GM12878 (cell line): ENCODE measurements around the gene UBE2E1. TPM values are rescaled to one million over a fixed set of nuclear protein-coding genes. Genes with fewer than 3 reads are reported as not detected.
A peak's percentile ranks its signal among the peaks of the same experiment; 100 is the strongest.

Experiments used
- BHLHE40 ChIP-seq, 2 experiments: fragments of 450-650 bp in 1 of 2; IDR thresholded peaks; 2 replicates each; pipeline ENCODE4 v1.6.1; 2011 to 2017; ENCODE audit warnings: low read depth in 2 of 2, borderline replicate concordance in 1 of 2, improper control_type of control experiment in 1 of 2, low read length in 1 of 2, mild to moderate bottlenecking in 1 of 2
- CBFB ChIP-seq: IDR thresholded peaks from 2 replicates; pipeline ENCODE4 v1.6.1; 2016; ENCODE audit warnings: antibody characterized with exemption, low read depth
- EP300 ChIP-seq, 2 experiments: fragments of 150-350 bp in 1 of 2; IDR thresholded peaks; 2 replicates each; pipeline ENCODE4 v1.6.1; 2011 to 2012; ENCODE audit warnings: low read depth in 2 of 2, low read length in 2 of 2, borderline replicate concordance in 1 of 2, improper control_type of control experiment in 1 of 2, inconsistent platforms in 1 of 2; ENCODE audit not compliant: control insufficient read depth in 1 of 2
- HDAC2 ChIP-seq: fragments of 200-600 bp; sonication (generic); IDR thresholded peaks from 2 replicates; pipeline ENCODE4 v1.6.1; 2017
- NFYB ChIP-seq: IDR thresholded peaks from 2 replicates; pipeline ENCODE4 v1.6.1; 2011; ENCODE audit warnings: low read depth, mild to moderate bottlenecking, low read length, improper control_type of control experiment, moderate library complexity; ENCODE audit not compliant: insufficient read depth
- NR2C1 ChIP-seq: fragments of 450-650 bp; IDR thresholded peaks from 2 replicates; pipeline ENCODE4 v1.6.1; 2017; ENCODE audit warnings: antibody characterized with exemption, mild to moderate bottlenecking, moderate library complexity
- NR2F1 ChIP-seq: fragments of 450-650 bp; conservative IDR thresholded peaks from 2 replicates; pipeline ENCODE4 v1.6.1; 2017; ENCODE audit warnings: mild to moderate bottlenecking
- PAX8 ChIP-seq: fragments of 450-650 bp; IDR thresholded peaks from 2 replicates; pipeline ENCODE4 v1.6.1; 2017; ENCODE audit warnings: mild to moderate bottlenecking, moderate library complexity
- POU2F2 ChIP-seq: IDR thresholded peaks from 3 replicates; pipeline ENCODE4 v1.6.1; 2011; ENCODE audit warnings: low read depth, mild to moderate bottlenecking, low read length, borderline replicate concordance
- RCOR1 ChIP-seq: conservative IDR thresholded peaks from 2 replicates; pipeline ENCODE4 v1.6.1; 2012; ENCODE audit warnings: low read depth, low read length, improper control_type of control experiment
- SUZ12 ChIP-seq: fragments of 200-600 bp; sonication (generic); IDR thresholded peaks from one replicate; pipeline ENCODE4 v1.6.1; 2018; ENCODE audit warnings: antibody characterized with exemption, mild to moderate bottlenecking; ENCODE audit not compliant: unreplicated experiment
- TAF1 ChIP-seq: IDR thresholded peaks from 2 replicates; pipeline ENCODE4 v1.6.1; 2011; ENCODE audit warnings: mild to moderate bottlenecking, low read depth, low read length, borderline replicate concordance
- polyA plus RNA-seq, 11 experiments: library from polyadenylated mRNA; depleted of rRNA in 4 of 11; unstranded in 6 of 11; stranded (reverse) in 5 of 11; fragments of >200 nt; fragmentation: Nextera tagmentation in 4 of 11; fragmentation: Illumina TruSeq in 1 of 11; extraction: Ambion mirVana in 4 of 11; extraction: Trizol in 1 of 11; gene quantifications; 1 replicate in 1 of 11; 2 replicates in 10 of 11; pipeline versions ENCODE4 v1.2.1 to v1.2.3, GENCODE V29; 2011 to 2016; ENCODE audit warnings: inconsistent platforms in 2 of 11, missing spikeins in 2 of 11, low read depth in 1 of 11
- total RNA-seq, 4 experiments: library from RNA; depleted of rRNA in 3 of 4; stranded (reverse); fragments of >200 nt in 3 of 4; fragmentation: Illumina TruSeq in 1 of 4; extraction: Trizol in 1 of 4; gene quantifications; 2 replicates each; pipeline versions ENCODE4 v1.2.1 to v1.2.3, GENCODE V29; 2013 to 2021
- TF ChIP-seq, protein P1 (sequence below): IDR thresholded peaks from 2 replicates; pipeline ENCODE4 v1.6.1; 2012; ENCODE audit warnings: mild to moderate bottlenecking, low read depth, low read length
- TF ChIP-seq, protein P2 (sequence below): fragments of 450-650 bp; IDR thresholded peaks from 2 replicates; pipeline ENCODE4 v1.6.1; 2017; ENCODE audit warnings: low read depth, mild to moderate bottlenecking, moderate library complexity
- TF ChIP-seq, protein P3 (sequence below): IDR thresholded peaks from 2 replicates; pipeline ENCODE4 v1.6.1; 2012; ENCODE audit warnings: low read depth, low read length, improper control_type of control experiment
- TF ChIP-seq, protein P4 (sequence below): fragments of 450-650 bp; IDR thresholded peaks from 2 replicates; pipeline ENCODE4 v1.6.1; 2017; ENCODE audit warnings: mild to moderate bottlenecking, moderate library complexity
- TF ChIP-seq, protein P5 (sequence below): IDR thresholded peaks from 2 replicates; pipeline ENCODE4 v1.6.1; 2011; ENCODE audit warnings: mild to moderate bottlenecking, low read depth, low read length, moderate library complexity; ENCODE audit not compliant: insufficient replicate concordance
- TF ChIP-seq, protein P6 (sequence below): IDR thresholded peaks from 2 replicates; pipeline ENCODE4 v1.6.1; 2011; ENCODE audit warnings: low read depth, mild to moderate bottlenecking, low read length, moderate library complexity, borderline replicate concordance; ENCODE audit errors: extremely low read depth

Gene UBE2E1
- total and polyA plus RNA-seq, 10 of the 15 experiments (the other 5 are each of a cell fraction or from before 2014, with no cell fraction given), result 18.7 to 425 (median 147) TPM

DNA sequence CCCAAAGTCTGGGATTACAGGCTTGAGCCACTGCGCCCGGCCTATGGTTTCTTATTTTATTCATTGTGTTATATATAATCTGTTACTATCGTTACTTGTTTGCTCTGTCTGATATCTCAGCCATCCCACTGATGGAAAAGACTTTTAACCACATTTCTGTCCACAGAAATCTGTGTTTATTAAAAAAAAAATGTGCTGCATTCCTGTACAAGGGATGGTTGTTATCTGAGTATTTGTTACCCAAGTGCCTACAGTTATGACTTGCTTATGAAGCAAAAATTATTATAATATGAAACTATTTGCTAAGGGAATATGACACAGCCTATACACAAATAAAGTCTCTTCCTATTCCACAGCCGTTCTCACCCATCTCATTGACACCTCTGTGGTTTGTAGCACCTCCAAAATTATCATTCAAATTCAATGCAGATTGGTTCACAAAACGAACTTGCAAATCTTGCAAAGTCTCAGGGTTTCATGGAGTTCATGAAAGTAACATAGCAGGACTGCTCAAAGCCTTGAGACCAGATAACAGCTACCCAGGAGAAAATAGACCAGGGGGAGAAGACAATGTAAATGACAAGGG, 47.4 kb upstream of the UBE2E1 start (continued):
- TF ChIP-seq, protein P1, sequence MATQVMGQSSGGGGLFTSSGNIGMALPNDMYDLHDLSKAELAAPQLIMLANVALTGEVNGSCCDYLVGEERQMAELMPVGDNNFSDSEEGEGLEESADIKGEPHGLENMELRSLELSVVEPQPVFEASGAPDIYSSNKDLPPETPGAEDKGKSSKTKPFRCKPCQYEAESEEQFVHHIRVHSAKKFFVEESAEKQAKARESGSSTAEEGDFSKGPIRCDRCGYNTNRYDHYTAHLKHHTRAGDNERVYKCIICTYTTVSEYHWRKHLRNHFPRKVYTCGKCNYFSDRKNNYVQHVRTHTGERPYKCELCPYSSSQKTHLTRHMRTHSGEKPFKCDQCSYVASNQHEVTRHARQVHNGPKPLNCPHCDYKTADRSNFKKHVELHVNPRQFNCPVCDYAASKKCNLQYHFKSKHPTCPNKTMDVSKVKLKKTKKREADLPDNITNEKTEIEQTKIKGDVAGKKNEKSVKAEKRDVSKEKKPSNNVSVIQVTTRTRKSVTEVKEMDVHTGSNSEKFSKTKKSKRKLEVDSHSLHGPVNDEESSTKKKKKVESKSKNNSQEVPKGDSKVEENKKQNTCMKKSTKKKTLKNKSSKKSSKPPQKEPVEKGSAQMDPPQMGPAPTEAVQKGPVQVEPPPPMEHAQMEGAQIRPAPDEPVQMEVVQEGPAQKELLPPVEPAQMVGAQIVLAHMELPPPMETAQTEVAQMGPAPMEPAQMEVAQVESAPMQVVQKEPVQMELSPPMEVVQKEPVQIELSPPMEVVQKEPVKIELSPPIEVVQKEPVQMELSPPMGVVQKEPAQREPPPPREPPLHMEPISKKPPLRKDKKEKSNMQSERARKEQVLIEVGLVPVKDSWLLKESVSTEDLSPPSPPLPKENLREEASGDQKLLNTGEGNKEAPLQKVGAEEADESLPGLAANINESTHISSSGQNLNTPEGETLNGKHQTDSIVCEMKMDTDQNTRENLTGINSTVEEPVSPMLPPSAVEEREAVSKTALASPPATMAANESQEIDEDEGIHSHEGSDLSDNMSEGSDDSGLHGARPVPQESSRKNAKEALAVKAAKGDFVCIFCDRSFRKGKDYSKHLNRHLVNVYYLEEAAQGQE, result no peak
- TF ChIP-seq, protein P2, sequence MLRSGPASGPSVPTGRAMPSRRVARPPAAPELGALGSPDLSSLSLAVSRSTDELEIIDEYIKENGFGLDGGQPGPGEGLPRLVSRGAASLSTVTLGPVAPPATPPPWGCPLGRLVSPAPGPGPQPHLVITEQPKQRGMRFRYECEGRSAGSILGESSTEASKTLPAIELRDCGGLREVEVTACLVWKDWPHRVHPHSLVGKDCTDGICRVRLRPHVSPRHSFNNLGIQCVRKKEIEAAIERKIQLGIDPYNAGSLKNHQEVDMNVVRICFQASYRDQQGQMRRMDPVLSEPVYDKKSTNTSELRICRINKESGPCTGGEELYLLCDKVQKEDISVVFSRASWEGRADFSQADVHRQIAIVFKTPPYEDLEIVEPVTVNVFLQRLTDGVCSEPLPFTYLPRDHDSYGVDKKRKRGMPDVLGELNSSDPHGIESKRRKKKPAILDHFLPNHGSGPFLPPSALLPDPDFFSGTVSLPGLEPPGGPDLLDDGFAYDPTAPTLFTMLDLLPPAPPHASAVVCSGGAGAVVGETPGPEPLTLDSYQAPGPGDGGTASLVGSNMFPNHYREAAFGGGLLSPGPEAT, result no peak
- TF ChIP-seq TAF1, result no peak
- no peak for TF ChIP-seq RCOR1
- TF ChIP-seq NR2C1, result no peak
- TF ChIP-seq, protein P3, sequence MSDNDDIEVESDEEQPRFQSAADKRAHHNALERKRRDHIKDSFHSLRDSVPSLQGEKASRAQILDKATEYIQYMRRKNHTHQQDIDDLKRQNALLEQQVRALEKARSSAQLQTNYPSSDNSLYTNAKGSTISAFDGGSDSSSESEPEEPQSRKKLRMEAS, result no peak
- TF ChIP-seq, protein P4, sequence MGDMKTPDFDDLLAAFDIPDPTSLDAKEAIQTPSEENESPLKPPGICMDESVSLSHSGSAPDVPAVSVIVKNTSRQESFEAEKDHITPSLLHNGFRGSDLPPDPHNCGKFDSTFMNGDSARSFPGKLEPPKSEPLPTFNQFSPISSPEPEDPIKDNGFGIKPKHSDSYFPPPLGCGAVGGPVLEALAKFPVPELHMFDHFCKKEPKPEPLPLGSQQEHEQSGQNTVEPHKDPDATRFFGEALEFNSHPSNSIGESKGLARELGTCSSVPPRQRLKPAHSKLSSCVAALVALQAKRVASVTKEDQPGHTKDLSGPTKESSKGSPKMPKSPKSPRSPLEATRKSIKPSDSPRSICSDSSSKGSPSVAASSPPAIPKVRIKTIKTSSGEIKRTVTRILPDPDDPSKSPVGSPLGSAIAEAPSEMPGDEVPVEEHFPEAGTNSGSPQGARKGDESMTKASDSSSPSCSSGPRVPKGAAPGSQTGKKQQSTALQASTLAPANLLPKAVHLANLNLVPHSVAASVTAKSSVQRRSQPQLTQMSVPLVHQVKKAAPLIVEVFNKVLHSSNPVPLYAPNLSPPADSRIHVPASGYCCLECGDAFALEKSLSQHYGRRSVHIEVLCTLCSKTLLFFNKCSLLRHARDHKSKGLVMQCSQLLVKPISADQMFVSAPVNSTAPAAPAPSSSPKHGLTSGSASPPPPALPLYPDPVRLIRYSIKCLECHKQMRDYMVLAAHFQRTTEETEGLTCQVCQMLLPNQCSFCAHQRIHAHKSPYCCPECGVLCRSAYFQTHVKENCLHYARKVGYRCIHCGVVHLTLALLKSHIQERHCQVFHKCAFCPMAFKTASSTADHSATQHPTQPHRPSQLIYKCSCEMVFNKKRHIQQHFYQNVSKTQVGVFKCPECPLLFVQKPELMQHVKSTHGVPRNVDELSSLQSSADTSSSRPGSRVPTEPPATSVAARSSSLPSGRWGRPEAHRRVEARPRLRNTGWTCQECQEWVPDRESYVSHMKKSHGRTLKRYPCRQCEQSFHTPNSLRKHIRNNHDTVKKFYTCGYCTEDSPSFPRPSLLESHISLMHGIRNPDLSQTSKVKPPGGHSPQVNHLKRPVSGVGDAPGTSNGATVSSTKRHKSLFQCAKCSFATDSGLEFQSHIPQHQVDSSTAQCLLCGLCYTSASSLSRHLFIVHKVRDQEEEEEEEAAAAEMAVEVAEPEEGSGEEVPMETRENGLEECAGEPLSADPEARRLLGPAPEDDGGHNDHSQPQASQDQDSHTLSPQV, result no peak
- no peak for TF ChIP-seq PAX8
- TF ChIP-seq, protein P5, sequence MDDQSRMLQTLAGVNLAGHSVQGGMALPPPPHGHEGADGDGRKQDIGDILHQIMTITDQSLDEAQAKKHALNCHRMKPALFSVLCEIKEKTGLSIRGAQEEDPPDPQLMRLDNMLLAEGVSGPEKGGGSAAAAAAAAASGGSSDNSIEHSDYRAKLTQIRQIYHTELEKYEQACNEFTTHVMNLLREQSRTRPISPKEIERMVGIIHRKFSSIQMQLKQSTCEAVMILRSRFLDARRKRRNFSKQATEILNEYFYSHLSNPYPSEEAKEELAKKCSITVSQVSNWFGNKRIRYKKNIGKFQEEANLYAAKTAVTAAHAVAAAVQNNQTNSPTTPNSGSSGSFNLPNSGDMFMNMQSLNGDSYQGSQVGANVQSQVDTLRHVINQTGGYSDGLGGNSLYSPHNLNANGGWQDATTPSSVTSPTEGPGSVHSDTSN, result no peak
- no peak for TF ChIP-seq CBFB
- no peak for TF ChIP-seq SUZ12
- 0 out of 4 replicates have a peak, but pooled peaks of 1 of the 2 experiments have one; percentile 12 for TF ChIP-seq BHLHE40 (IDR thresholded peaks at IDR 0.05; ENCODE audit: borderline replicate concordance in 1 of 2, low read depth in 2 of 2, low read length in 1 of 2)
- TF ChIP-seq NFYB, result no peak
- TF ChIP-seq EP300 (IDR thresholded peaks at IDR 0.05; ENCODE audit: borderline replicate concordance in 1 of 2, control insufficient read depth in 1 of 2, low read depth in 2 of 2, low read length in 2 of 2), result peak in 1 of 2 experiments; percentile 69; a peak in 1 of 4 replicates
- TF ChIP-seq HDAC2, result no peak
- no peak for TF ChIP-seq NR2F1
- no peak for TF ChIP-seq POU2F2
- TF ChIP-seq, protein P6, sequence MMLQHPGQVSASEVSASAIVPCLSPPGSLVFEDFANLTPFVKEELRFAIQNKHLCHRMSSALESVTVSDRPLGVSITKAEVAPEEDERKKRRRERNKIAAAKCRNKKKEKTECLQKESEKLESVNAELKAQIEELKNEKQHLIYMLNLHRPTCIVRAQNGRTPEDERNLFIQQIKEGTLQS, result no peak
